G401 (cell line): Measurements from ENCODE around the gene HMCES. TPM values are rescaled to one million over a fixed set of nuclear protein-coding genes. Genes with fewer than 3 reads are reported as not detected.

Experiments
- DNase-seq: peaks from one replicate; pipeline ENCODE4 v3.0.0-alpha.2; 2015; ENCODE audit warnings: low spot score
- in situ Hi-C: cut with HindIII; loops from 2 replicates; pipeline ENCODE4 v1.10.0; 2016; ENCODE audit warnings: low sequenced_read_pairs, mixed read lengths
- total RNA-seq: library from RNA; depleted of rRNA; stranded (reverse); fragments of >200 nt; shearing (Covaris generic); gene quantifications from 2 replicates; pipeline ENCODE4 v1.2.3, GENCODE V29; 2014

The HMCES gene
- total RNA-seq, 1 experiment from 2014 or later: 33.0 TPM

DNA sequence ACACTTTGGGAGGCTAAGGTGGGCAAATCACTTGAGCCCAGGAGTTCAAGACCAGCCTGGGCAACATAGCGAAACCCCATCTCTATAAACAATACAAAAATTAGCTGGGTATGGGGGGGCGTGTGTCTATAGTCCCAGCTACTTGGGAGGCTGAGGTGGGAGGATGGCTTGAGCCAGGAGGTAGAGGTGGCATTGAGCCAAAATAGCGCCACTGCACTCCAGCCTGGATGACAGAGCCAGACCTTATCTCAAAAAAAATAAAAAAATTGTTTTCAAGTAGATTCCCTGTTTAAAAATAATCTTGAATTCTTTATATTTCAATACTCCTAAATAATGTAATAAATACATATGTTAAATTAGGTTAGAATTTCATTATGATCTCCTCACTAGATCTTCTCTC is 9.8 kb downstream of the HMCES start:
- no peak for DNase-seq
- in situ Hi-C loops: no loop called here

DNA sequence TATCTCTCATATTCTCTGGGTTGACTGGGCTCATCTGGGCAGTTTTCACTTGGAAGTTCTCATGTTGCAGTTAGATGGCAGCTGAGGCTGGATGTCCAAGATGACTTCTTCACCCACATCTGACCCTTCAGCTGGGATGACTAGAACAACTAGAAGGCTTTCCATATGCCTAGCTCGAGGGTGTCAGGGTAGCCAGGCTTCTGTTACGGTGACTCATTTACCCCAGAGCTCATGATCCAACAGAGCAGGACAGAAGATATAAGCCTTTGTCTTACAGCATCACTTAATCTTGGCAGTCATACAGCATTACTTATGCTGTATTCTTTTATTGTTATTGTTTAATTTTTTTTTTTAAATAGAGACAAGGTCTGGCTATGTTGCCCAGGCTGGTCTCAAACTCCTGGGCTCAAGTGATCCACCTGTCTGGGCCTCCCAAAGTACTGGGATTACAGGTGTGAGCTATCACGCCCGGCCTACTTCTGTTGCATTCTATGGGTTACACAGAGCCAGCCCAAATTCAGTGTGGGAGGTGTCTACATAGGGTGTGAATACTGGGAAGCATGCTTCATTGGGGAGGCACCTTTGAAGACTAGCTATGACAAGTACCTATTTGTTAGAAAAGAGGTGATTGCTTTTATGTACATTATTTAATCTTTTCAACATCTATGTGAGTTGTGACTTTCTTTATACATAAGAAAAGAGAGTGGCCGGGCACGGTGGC is 10.7 kb downstream of the HMCES start:
- no peak for DNase-seq
- in situ Hi-C loops: no loop called here

DNA sequence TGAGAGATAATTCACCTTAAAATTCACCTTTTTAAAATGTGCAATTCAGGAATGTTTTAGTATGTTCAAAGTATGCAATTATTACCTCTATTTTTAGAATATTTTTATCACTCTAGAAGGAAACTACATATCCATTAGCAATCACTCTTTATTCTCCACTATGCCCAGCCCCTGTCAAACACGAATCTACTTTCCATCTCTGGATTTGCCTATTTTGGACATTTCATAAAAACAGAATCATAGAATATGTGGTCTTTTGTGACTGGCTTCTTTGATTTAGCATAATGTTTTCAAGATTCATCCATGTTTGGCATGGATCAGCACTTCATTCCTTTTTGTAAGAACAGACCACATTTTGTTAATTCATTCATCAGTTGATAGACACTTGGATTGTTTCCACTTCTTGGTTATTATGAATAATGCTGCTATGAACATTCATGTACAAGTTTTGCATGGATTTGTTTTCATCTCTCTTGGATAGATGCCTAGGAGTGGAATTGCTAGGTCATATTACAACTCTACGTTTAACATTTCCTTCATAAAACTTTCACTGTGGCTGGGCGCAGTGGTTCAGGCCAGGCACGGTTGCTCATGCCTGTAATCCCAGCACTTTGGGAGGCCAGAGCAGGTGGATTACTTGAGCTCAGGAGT is 12.7 kb downstream of the HMCES start:
- no peak for DNase-seq
- in situ Hi-C loops: no loop called here

DNA sequence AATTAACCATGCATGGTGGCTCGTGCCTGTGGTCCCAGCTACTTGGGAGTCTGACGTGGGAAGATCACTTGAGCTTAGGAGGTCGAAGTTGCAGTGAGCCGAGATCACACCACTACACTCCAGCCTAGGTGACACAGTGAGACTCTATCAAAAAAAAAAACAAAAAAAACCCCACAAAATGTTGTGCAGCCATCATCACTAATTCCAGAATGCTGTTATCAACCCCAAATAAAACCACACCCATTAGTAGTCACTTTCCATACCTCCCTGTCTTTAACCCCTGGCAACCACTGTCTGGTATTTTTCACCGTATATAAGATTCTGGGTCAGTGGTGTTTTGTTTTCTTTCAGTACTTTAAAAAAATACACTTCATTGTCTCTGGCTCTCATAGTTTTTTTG is 16.6 kb downstream of the HMCES start:
- in situ Hi-C loops: no loop called here
- no peak for DNase-seq

DNA sequence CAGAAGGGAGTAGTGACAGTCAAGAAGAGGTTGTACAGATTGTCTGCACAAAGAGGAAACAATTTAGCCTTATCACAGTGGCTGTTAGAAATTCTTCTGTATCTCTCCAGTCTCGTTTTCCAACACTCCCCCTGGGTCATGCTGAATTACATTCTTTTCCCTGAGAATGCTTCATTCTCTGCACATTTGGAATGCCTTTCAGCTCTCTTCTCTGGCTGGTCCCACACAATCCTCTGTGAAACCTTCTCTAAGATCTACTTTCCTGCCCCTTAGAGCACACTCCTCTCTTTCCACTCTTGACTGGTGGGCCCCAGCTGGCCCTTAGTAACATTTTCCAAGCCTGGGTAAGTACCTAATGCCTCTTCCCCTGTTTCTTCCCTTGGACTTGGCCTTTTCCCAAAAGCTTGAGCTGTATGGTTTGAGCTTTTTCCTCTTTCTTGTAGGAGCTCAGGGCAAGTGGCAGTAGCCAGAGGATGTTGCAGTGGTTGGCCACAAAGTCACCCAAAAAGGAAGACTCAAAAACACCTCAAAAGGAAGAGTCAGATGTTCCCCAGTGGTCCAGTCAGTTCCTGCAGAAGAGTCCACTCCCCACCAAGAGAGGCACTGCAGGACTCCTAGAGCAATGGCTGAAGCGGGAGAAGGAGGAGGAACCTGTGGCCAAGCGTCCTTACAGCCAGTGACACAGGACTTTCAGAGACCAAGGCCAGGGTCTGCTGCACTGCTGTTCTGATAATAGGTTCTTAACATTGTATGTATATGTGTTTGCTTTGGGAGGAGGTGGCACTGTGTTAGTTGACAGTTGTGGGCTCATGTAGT is 25.7 kb downstream of the HMCES start:
- no peak for DNase-seq
- in situ Hi-C loops: no loop called here

DNA sequence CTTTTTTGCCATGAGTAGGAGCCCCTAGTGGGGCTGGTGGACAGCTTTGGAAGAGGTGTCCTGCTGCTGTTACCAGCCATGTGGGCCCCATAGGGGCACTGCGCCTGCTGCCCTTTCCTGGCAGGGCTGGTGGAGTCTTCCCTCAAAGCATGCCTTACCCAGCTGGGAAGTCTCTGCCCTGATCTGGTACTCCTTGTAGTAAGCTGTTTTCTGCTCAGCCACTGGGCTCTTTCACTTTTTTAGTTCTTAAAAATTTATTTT is 26.2 kb downstream of the HMCES start:
- in situ Hi-C loops: no loop called here
- no peak for DNase-seq

DNA sequence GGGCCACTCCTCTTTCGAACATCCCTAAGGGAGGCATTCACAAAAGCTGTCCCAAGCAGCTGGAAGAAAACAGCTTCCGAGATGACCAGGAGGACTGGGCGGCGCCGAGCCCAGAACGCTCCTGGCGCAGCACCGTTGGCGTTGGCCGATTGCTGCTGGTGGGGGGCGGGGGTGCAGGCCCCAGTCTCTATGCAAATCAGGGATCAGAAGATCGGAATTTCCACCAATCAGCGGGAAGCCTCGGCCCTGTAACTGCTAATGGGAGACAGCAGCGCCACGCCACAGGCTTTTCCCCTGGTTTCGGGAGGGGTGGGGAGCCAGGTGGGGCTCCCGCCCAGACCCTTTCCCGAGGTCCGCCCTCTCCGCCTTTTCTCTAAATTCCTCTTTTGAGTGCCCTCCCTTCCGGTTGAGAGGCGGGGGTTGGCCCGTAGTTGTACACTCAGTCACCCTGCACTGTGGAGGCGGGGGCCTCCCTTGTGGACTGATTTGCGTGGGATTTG is 27.0 kb downstream of the HMCES start:
- no peak for DNase-seq
- in situ Hi-C loops: no loop called here

DNA sequence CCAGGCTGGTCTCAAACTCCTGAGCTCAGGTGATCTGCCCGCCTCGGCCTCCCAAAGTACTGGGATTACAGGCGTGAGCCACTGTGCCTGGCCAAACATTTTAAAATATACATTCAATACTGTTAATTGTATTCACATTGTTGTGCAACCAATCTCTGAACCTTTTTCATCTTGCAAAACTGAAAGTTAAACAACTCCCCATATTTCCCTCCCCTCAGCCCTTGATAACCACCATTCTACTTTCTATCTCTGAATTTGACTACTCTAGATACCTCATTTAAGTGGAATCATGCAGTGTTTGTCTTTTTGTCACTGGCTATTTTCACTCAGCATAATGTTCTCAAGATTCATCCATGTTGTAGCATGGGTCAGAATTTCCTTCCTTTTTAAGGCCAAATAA is 30.0 kb downstream of the HMCES start:
- no peak for DNase-seq
- in situ Hi-C loops: no loop called here

DNA sequence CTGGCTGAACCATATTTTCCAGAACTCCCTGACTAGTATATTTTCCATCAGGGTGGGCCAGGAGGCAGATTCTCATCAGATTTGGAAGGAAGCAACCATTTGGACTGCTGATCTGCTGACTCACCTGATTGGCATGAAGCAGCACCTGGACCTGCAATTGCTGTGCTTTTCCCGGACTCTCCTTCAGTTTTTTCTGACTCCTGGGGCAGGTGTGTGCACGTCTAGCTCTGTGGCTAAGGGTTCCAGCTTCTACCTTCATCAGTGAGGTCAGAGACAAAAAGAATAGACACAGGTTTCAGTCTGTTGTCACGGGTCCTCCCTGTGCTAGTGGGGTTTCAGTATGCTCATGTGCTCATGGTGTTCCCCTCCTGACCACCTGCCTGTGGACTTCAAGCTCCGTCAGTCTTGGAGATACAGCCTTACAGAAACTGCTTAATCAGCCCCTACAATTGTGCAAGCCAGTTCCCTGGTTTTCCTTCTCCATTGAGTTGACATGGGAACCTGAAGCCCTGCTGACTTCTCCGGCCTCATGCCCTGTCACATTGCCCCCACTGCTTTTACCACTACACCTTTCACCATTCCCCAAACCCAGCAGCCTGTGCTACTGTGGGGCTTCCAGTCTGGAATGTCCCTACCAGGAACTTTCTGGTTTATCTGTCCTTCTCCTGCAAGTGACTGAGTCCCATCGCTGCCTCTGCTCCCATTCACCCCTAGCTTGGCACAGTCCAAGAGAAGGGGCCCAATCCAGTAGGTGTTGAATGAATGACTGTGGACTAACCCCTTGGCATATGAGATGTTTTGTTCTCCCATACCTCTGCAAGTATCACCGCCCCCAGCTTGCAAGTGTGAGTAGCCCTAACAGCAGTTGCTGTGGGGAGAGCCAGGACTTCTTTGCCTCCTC is 31.7 kb downstream of the HMCES start:
- DNase-seq: no peak
- in situ Hi-C loops: no loop called here

DNA sequence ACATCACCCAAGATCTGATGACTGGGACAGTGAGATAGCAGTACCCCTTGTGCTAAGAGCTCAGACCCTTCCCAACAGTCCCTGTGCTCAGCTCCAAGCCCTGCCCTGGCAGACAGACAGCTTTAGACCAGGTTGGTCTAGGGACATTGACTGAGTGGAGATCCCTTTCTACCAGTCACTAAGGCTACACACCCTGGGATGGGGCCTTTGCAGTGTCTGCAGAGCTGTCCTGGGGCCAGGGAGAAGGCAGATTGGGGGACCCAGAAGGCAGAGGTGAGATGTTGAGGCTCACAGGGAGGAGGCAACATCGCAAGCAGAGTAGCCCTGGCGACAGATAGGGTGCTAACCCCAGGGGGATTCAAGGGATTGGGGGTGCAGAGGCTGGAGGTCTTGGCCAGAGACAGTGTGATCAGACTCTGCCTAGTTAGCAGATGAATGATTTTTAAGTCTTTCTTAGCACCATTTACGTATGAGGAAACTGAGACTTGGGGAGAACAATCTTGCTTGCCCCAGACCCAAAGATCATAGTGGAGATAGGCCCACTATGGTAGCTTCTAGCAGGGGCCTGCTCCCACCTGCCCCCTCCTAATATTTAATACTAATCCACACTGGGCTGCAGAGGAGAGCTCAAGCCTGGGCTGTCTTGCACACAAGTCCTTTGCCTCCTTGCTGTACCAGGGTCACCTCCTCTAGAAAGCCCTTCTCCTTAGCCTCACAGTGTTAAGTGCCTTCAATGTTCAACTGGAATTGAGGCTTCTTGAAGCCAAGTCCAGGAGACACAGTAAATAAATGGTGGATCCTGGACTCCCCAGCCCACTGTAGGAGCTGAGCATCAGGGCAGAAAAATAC is 32.6 kb downstream of the HMCES start:
- in situ Hi-C loops: no loop called here
- no peak for DNase-seq

DNA sequence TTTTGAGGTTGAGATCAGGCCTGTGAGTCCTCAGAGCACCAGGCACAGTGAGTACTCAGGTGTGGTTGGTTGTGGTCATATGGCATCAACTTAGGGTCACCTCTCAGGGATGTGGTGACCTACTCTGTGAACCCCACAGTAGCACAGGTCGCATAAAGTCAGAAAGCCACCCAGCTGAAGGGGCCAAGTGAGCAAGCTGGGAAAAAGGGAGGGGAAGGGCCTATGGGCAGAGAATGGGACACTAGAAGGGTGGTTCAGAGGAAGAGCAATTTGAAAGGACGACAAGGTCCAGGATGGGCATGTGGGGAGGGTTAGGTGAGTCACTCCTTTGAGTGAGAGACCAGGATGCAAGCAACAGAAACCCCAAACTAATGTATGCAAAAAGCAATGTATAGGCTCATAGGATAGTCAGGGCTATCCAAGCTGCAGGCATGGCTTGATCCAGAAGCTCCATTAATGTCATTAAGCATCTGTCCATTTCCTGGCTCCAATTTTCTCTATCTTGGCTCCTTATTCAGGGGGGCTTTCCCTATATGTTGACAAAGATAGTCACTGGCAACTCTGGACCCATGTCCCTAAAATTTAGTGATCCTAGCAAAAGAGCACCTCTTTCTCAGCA is 33.5 kb downstream of the HMCES start:
- in situ Hi-C loops: no loop called here

DNA sequence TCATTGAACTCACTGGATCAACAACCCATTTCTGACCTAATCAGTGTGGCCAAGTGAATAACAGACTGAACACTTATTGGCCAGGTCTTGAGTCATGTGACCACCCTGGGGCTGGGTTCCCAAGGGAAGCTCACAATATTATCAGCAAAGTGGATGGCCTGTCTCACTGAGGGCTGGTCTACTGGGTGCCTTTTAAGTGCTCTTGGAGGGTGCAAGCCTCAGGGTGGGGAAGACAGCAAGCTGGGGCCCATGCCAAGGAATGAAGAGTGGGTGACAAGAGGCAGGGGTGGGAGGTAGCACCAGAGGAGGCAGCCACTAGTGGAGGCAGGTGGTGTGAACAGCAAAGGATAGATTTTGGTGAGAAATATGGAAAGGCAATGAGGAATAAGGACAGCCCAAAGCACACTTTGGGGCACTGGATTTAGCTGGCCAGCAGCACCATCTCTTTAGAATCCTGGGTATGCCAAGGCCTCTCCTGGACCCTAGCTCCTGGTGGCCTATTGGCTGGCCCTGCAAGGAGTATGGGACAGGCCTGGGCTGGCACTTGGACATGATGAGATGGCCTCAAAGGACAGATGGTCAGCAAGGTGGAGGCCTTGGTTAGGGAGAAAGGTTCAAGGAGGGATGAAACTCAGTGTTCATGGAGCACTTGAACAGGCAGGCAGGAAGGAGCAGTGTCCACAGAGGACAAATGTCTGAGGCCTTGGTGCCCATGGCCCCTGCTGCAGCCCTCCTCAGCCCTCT is 34.2 kb downstream of the HMCES start:
- DNase-seq: no peak
- in situ Hi-C loops: no loop called here

More for the DNA sequence above, 33.5 kb downstream of the HMCES start:
- DNase-seq: no peak

DNA sequence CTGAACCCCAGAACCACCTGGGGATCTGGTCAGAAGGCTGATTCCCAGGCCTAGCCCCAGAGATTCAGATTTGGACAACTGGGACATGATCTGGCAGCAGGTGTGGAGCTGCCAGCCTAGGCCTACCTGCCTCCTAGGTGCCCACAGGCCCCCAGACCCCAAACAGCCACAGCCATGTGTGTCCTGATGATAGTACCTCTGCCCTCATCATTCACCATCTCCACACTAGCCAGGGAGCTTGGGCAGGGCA is 34.7 kb downstream of the HMCES start:
- in situ Hi-C loops: no loop called here
- no peak for DNase-seq

DNA sequence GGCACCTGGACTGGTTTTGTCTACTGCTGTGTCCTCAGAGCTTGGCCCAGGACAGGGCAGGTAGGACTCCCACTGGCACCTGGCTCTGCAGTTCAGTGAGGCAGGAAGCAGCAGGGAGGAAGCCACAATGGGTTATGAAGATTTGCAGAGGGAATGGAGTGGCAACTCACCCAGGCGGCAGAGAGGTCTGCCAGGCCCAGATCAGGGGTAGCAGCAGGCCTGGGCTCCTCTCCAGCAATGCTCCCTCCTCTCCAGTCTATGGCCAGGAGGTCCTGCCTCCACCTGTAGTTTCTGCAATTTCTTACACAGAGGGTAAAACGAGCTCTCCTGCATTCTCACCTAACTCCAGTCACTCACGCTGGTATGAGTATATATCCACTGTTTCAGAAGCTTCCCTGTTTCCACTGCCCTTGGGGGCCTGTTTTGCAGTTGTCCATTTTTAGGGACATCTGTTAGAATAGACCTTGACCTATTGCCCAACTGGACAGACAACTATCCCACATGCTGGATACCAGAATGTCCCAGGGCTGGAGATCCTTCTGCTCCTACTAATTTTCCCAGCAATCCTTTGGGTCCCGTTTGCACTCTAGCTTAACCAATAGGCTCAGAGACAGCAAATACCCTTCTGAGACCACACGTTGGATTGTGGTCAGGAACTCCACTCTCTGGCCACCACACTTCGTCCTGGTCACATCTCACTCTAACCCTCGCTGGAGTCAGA is 35.2 kb downstream of the HMCES start:
- DNase-seq: peak; percentile 74
- in situ Hi-C loops: no loop called here

DNA sequence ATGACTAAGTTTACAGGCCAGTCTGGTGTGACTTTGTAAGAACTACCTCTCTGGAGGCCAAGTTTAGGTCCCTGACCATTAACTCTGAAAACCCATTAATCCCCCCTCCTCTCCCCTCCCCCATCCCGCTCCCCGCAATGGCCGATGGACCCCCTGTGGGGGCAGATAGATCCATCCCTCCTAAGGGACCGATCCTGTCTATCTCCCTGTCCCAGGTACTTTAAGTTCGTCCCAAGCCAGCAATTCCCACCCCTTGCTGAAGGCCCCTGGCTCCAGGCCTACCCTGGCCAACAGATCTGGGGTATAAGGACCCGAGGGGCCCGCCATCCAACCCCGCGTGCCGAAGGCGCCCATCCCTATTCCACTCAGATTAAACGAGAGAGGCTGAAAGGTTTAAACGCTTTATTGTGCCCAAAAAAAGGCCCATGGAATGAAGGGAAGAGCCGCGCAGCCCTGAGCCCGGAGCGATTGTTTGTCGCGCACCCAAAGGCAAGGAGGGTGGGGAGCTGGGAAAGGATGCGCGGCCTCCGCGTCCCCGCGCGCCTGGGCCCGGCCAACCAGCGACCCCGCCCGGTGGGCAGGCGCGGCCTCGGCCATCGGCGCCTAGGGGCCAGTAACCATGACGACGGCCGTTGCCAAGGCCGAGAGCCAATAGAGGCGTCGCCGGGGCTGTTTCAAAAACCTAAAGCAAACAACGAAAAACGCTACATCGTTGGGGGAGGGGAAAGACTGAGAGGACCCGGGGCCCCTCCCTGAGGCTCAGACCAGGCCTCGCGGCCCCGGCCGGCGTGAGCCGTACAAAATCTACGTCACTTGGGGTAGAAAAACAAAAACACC is 35.9 kb downstream of the HMCES start:
- in situ Hi-C loops: no loop called here

DNA sequence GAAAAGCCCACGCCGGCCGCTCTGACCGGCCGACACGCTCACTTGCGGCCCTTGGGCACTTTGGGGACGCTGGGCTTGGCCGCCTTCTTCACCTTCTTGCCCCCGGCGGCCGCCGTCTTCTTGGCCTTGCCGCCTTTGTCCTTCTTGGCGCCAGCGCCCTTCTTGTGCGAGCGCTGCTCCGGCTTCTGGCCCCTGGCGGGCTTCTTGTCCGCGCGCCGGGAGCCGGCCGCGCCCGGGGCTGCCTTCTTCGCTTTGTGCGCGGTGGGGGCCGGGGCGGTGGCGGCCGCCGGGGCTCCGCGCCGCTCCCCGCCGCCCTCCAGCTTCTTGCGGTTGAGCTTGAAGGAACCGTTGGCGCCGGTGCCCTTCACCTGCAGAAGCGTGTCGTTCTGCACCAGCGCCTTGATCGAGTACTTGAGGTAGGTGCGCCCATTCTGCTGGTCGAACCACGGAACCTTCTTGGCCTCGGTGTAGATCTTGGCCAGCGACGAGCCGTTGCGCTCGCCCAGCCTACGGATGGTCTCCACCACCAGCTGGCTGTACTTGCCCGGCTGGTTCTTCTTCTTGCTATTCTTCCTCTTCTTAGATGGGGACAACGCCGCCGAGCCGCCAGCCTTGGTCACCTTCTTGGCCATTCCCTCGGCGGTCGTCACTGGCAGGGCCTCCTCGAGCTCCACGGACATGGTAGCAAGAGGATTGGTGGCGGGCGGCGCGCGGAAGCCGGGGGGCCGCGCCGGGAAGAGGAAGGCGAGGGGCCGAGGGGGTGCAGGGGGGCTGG is 36.7 kb downstream of the HMCES start:
- in situ Hi-C loops: no loop called here
- DNase-seq: peak; percentile 34

More for the DNA sequence above, 35.9 kb downstream of the HMCES start:
- DNase-seq: peak; percentile 90
